ENCODE measurements around the gene MYLK3. TPM values are rescaled to one million over a fixed set of nuclear protein-coding genes. Genes with fewer than 3 reads are reported as not detected.
"Not testable (repeated sequence)": the region's sequence is repeated elsewhere in the genome, so short reads cannot be mapped to it uniquely, and the experiment has no call there.

MYLK3 gene
- total and polyA plus RNA-seq, 9 donors, result 0.24 to 2.0 (median 0.68) TPM

GRCh38 chr16:46688654-46689364, 59.3 kb downstream of the MYLK3 start, which contains the start of gene VPS35:
Gene VPS35, minus strand, starts transcription at chr16:46689178. Its CDS starts 45 bp downstream, at chr16:46689133.
- Histone ChIP-seq H3K4me3 (peak within 1 kb of the TSS; percentile 60), H3K27me3 (no peaks in the 10 kb centered on the region), H3K27ac (peak within 1 kb of the TSS; percentile 94), H3K4me1 (ENCODE audit: insufficient read depth) (peaks cover 6% of the 10 kb centered on the region), H3K36me3 (no peaks in the 10 kb centered on the region), H3K9me3 (no peaks in the 10 kb centered on the region)
- peak; percentile 99 to 100 (median 100) for DNase-seq
- TF ChIP-seq POLR2A (IDR thresholded peaks at IDR 0.05) (no peak), EP300 (IDR thresholded peaks at IDR 0.05) (no peak), CTCF (IDR thresholded peaks at IDR 0.05) (no peak)
- 1% methylated on average over 41 to 54 of the region's 54 CpGs for WGBS, 3 donors
- intact Hi-C loops (cut with DNase I), result loop anchor here in 2 of 4 donors (5.0 to 10.0 kb wide), 2 partner anchors 236 to 283 kb away; partner anchors contain the start of gene DNAJA2 (in 1 of the 2)

GRCh38 chr16:46688101-46688653, 60.0 kb downstream of the MYLK3 start:
- DNase-seq, result no peak

GRCh38 chr16:46687486-46687885, 60.7 kb downstream of the MYLK3 start:
- Histone ChIP-seq H3K36me3 (no peaks in the 10 kb centered on the region), H3K4me3 (no peak overlapping the region), H3K27ac (no peak overlapping the region), H3K27me3 (no peaks in the 10 kb centered on the region), H3K9me3 (no peaks in the 10 kb centered on the region), H3K4me1 (ENCODE audit: insufficient read depth) (peaks cover 6% of the 10 kb centered on the region)
- 73 to 79% (median 74%) methylated on average over 9 of the region's 9 CpGs for WGBS, 3 donors
- TF ChIP-seq CTCF (IDR thresholded peaks at IDR 0.05), result no peak
- no peak for TF ChIP-seq POLR2A (IDR thresholded peaks at IDR 0.05)
- TF ChIP-seq EP300 (IDR thresholded peaks at IDR 0.05), result no peak
- intact Hi-C loops (cut with DNase I), result loop anchor here in 2 of 4 donors (5.0 to 10.0 kb wide), 2 partner anchors 237 to 285 kb away; partner anchors contain the start of gene DNAJA2 (in 1 of the 2)
- DNase-seq, result no peak

More at GRCh38 chr16:46688101-46688653, 60.0 kb downstream of the MYLK3 start:
- Histone ChIP-seq H3K4me3 (peak overlapping the region; percentile 60), H3K27me3 (no peaks in the 10 kb centered on the region), H3K36me3 (no peaks in the 10 kb centered on the region), H3K27ac (peak overlapping the region; percentile 94), H3K4me1 (ENCODE audit: insufficient read depth) (peaks cover 6% of the 10 kb centered on the region), H3K9me3 (no peaks in the 10 kb centered on the region)
- intact Hi-C loops (cut with DNase I), result loop anchor here in 2 of 4 donors (5.0 to 10.0 kb wide), 2 partner anchors 237 to 284 kb away; partner anchors contain the start of gene DNAJA2 (in 1 of the 2)
- TF ChIP-seq EP300 (IDR thresholded peaks at IDR 0.05) (no peak), POLR2A (IDR thresholded peaks at IDR 0.05) (no peak), CTCF (IDR thresholded peaks at IDR 0.05) (no peak)
- WGBS, 3 donors, result 3 to 5% (median 3%) methylated on average over 14 of the region's 14 CpGs

- H3K9me3 ChIP-seq, result no peaks in the 10 kb centered on the region
- H3K27ac ChIP-seq, result no peak overlapping the region
- 53 to 58% (median 58%) methylated on average over 5 of the region's 5 CpGs for WGBS, 3 donors
- intact Hi-C loops (cut with DNase I), result loop anchor here in 2 of 4 donors (5.0 to 10.0 kb wide), 2 partner anchors 238 to 285 kb away; partner anchors contain the start of gene DNAJA2 (in 1 of the 2)
- no peak for DNase-seq
- H3K27me3 ChIP-seq, result no peaks in the 10 kb centered on the region
- H3K4me3 ChIP-seq, result no peak overlapping the region
- peaks cover 6% of the 10 kb centered on the region for H3K4me1 ChIP-seq (ENCODE audit: insufficient read depth)
- TF ChIP-seq POLR2A (IDR thresholded peaks at IDR 0.05) (no peak), EP300 (IDR thresholded peaks at IDR 0.05) (no peak), CTCF (IDR thresholded peaks at IDR 0.05) (no peak)
- H3K36me3 ChIP-seq, result no peaks in the 10 kb centered on the region
Measured at GRCh38 chr16:46686815-46687473, 61.2 kb downstream of the MYLK3 start.

- intact Hi-C loops (cut with DNase I), result loop anchor here in 1 of 4 donors (10.0 kb wide), 1 partner anchor 243 kb away; no protein-coding TSS in a partner anchor
- H3K4me1 ChIP-seq (ENCODE audit: insufficient read depth); DNase-seq; H3K4me3 ChIP-seq; H3K27me3 ChIP-seq; H3K36me3 ChIP-seq; H3K27ac ChIP-seq; H3K9me3 ChIP-seq: not testable (repeated sequence)
- WGBS, 3 donors, result 53 to 67% (median 55%) methylated on average over 2 of the region's 2 CpGs
Measured at GRCh38 chr16:46681867-46682266, 66.3 kb downstream of the MYLK3 start.

- DNase-seq; H3K9me3 ChIP-seq; intact Hi-C loops (cut with DNase I); H3K27me3 ChIP-seq; H3K4me1 ChIP-seq (ENCODE audit: insufficient read depth); H3K27ac ChIP-seq; H3K36me3 ChIP-seq; H3K4me3 ChIP-seq: not testable (repeated sequence)
- 94 to 100% (median 97%) methylated on average over 1 of the region's 1 CpG for WGBS, 3 donors
Measured at GRCh38 chr16:46677943-46678342, 70.2 kb downstream of the MYLK3 start.
